GM21825 (cell line): ENCODE data around the gene HOXA10.

Source experiments
- ATAC-seq: cut with Tn5 transposase; IDR thresholded peaks from one replicate; pipeline ENCODE4 v1.9.1; 2021; ENCODE audit warnings: mild to moderate bottlenecking, moderate library complexity; ENCODE audit not compliant: unreplicated experiment

Gene HOXA10

DNA sequence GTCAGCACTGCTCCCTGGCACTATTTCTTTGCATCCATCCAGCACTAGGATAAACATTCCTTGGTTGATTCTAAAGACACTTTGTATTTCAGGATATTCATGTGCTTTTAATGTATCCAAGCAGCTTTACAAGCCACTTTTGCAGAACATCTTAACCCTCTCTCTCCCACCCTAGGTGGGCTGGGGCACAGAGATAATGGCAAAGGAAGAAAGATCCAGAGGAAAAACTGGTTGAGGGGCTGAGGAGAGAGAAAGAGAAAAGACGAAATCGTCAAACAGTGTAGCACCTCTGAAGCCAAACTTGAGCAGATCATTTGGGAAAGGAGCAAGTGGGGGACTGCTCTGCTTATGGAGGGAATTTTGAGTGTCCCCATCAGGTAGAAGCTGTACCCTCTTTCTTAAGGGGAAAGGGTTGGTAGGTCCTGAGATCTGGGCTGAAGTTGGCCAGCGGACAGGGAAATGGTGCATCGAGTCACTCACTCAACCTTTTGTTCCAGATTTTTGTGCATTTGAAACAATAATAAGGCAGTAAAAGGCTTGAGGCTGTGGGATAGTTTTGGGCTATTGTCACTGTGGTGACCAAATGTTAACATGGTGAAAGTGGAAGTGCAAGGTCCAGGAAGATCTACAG is 30.0 kb upstream of the HOXA10 start:
- ATAC-seq: no peak

DNA sequence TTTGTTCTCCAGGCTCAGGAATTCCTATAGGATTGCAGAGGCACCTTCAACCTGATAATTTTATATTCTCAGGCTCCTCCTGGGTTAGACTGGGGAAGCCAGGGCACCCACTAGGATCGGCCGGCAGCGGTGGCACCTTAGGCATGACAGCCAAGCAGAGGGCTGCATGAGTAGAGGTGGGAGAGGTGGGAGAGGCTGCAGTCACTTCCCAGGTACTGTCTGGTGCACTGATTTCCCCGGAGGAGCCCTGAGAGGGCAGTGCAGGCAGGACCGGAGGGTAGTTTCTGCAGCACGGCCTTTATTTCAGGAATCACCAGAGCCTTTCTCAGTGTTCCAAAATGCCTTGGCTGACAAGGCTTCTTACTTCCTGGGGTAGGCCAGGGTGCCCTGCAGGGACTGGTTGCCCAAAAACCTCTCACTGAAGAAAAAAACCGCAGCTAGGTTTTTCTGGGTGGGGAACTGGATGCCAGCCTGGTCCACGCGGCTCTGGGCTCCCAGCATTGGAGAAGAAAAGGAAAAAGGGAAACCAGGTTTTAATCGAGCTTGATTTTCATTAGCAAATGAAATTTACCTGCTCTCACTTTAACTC is 29.3 kb upstream of the HOXA10 start:
- ATAC-seq: no peak

DNA sequence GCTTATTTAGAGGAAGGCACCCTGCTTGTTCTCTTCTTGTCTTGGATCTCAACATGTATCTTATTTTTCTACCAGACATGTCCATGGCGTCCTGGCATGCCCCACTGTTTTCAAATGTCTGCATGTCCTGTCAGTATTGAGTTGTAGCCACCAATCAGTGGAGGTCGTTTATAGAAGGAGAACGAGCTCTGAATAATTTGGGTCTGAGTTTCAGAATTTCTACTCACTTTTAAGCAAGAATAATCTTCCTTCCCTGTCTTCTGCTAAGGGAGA is 28.7 kb upstream of the HOXA10 start:
- ATAC-seq: no peak

DNA sequence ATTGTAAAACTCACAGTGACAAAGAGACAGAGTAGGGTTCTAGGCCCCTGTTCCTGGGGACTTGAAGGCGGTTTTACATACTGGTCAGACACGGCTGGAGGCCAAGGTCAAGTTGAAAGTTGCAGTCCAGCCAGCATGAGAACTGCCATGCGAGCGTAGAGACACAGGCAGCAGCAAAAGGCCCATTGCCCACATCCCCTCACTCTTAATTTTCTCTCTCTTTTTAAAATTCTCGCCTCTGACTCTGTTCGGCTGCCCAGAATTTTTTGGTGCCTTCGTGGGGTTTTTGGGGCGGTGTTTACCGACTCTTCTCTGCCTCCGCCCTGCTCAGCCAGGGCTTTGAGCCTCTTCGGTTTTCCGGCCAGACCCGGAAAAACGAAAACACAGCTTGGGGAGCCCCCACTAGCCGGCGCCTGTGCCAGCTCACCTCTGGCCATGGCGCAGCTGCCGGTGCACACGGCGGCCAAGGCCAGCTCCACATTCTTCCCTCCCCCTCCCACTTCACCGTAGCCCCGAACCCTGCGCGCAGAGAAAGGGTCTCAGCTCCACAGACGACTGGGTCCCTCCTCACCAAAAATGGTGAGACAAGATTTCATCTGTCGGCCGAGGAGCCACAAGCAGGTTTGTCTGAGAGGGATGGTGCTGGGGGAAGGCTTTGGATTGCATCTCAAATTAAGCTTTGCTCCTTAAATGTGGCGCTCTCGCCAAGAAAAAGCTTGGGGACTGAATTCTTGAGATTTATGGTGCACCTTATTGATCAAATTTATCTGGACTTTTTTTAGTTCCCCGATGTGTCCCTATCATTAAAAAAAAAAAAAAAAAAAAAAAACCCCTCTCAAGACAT is 28.1 kb upstream of the HOXA10 start:
- ATAC-seq: no peak

DNA sequence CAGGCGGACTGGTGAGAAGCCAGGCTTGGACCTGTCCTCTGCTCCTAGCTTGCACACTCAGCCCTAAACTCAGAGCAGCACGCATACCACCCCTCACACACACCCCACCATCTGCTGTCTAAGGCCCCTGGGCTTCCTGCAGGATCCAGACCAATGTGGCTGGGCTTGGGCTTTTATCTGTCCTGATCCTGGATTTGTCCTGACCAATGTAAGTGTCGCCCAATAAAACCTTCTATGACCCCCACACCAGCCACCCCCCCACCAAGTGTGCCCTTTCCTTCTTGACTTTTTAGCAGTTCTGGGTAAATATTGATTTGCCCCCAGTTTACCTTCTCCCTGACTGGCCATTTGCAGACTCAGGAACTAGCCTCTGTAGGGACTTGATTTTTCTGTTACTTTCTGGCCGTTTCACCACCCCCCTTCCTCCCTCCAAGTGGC is 27.5 kb upstream of the HOXA10 start:
- no peak for ATAC-seq

DNA sequence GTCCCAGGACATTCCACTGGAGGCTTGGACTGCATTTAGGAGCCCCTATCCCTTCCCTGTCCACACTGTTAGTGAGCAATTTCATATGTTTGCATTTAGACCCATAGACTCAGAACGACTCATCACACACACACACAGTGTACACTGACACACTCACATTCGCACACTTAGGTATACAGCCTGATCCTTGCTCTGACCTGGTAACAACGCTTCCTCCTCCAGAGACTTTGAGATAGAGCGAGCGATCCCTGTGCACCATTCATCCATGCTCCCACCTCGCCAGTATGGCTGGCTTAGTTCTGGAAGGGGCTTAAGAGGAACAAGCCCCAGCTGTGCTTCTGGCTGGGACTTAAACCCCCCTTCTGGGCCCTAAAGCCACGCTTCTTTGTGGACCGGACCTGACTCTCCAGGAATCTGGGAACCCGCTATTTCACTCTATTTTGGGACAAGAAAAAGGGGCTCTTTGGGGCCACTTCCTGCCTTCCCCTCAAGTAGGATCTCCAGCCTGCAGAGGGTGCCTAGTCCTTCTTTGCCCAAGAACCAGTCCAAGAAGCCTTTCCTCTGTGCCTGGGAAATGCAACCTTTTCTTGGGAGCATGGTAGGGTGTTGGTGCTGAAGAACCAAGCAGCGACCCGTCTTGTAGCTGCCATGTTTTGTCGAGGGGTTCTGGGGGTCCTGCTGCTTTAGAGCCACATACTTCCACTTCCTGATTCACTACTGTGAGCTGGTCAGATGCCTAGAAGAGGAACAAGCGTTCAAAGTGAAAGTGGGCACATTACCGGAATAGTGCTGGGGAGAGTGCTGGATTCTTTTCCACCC is 26.9 kb upstream of the HOXA10 start:
- ATAC-seq: no peak

DNA sequence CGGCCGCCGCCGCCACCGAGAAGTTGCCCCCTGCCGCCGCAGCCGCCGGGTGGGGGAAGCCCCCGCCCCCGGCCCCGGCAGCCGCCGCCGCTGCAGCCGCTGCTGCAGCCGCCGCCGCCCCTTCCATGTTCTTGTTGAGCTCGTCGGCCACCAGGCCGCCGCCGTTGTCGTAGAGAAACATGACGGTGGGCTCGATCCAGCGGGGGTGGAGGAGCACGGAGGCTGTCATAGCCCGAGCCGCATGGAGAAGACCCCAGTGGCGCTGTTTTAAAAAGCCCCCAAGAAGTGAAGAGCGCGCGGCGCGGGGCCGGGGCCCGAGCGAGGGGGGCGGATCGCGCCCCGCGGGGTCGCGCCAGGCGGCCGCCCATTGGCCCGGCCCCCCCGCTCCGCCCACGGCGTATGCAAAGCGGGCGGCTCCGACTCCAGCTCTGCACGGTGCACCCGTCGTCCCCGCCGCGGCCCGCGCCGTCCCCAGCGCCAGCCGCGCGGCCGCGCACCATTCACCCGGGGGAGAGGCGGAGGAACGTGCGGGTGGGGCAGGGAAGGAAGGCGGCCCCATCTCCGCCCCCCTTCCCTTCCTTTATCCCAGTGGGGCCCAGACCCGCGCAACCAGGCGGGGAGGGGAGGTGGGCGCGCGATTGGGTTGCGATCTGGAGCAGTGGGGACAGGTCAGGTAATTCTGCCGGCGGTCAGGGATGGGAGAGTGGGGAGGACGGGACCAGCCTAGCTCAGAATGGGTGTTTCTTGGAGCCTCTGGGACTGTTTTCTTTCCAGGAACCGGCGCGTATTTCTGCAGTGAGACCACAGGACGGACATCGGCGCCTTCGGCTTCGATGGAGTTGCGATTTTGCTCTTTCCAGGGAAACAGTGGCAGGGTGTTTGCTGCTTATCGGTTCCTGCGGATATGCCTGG is 26.0 kb upstream of the HOXA10 start, which contains the start of gene HOXA13:
TSS of gene HOXA13 (minus strand) at position 243 of the 912 bp plus-strand sequence. CDS start at position 229, 14 bp downstream.
- ATAC-seq: no peak

DNA sequence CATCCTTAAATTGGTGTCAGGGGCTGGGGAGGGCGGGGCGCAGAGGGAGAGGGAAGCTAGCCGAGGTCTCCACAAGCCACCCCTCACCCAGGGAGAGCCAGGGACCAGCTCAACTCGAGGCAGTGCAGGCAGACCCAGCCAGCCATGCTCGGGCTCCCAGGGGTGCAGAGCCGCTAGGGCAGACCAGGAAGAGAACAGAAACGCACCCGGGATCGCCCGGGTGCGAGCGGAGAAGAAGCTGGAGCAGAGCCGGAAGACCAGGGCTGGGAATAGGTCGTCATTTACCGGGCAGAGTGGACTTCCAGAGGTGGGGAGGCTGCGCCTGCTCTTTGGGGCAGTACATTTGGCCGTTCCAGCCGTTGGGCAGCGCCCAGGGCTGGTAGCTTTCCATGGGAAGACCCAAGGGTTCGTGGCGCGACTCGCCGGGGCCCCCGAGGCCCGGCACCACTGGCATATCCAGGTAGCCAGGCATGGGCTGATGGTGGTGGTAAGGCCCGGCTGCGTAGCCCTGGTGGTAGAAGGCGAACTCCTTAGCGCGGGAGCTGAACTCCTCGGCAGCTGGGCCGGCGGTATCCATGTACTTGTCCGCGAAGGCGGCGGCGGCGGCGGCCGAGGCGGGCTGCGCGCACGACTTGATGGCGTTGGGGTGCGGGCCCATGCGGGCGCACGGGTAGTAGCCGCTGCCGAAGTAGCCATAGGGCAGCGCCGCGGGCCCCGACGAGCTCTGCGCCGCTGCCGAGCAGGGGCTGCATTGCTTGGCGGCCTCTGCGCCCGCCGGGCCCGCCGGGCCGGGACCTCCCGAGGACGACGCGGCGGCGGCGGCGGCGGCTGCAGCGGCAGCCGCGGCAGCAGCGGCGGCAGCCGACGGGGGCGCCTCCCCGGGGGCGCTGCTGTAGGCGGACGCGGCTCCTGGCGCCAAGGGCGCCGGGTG is 25.0 kb upstream of the HOXA10 start:
- no peak for ATAC-seq

DNA sequence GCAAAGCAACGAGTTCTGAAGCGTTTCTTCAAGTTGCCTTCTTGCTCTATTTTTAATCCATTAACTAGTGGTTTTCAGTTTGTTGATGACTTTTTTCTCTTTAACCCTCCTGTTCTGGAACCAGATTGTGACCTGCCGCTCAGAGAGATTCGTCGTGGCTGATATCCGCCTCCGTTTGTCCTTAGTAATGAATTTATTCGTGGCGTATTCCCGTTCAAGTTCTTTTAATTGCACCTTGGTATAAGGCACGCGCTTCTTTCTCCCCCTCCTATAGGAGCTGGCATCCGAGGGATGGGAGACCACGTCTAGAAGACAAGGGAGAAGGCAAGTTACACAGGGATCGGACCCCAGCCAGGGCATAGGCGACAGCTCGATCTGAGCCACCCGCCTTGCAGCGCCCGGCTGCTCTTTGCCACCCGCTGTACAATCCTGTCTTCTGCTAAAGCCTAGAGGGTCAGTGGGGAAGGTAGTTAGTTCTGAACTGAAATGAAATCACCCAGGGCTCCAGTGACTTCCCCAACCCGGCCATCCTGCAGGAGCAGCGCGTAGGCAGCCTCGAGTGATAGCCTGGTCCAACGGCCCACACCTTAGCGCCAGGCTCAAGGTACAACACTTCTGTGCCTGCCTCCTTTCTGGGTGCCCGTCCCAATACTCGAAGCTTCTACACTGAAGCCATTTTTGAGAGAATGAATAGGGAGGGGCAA is 24.2 kb upstream of the HOXA10 start:
- ATAC-seq: no peak

DNA sequence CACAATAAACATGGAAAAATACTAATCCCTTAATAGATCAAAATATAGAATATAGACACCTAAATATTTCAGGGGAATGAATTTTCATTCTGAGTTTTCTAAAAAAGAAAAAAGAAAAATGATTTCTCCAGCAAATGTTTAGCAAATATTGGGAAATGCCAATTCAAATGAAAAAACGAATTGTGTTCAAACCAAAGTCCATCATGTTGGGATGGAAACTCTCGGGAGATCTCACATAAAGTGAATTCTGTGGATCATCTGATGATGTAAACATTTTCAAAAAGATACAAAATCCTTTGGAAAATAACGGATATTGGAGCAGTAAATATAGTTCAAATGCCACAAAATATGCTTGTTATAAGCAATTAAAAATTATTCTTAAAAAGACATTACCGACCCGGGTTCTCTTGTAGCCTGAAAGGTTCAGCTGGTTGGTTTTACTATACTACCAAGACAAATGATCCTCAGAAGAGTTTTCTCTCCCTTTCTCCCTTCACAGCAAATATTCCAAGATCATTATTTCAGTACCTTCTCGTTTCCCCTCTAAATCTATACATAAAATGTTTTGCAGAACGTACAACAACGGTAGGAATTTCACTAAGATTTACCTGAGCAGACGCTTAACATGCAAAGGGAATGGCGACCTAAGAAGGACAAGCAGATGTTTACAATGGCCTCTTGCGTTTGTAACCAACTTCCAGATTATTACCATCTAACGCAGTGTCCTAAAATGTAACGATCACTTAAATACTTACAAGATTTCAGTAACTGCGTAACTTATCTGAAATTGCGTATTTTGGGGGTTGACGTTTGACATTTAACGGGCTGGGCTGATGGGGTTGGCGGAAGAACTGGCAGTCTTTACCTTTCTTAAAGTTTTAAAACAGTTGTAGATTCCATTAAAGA is 23.3 kb upstream of the HOXA10 start:
- ATAC-seq: no peak

DNA sequence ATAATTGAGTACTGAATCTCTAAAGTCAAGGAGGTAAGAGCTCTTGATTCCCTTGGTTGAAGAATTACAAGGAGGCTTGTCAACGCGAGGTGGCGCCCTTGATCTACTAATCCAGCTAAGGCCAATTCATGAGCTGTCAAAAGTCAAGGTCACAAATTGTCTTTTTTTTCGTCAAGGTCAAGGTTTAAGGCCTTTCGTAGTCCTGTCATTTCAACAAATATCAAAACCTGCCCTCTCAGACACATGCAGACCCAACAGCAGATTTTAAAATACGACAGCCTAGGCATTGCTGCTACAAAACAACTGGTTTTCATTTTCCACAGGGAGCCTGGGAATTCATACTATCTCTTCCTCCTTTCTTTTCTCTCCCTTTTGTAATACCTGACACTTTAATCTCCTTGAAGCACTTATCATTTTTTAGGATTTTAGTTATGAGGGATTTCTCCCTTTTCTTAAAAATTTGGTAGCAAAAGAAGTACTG is 22.2 kb upstream of the HOXA10 start:
- ATAC-seq: no peak

DNA sequence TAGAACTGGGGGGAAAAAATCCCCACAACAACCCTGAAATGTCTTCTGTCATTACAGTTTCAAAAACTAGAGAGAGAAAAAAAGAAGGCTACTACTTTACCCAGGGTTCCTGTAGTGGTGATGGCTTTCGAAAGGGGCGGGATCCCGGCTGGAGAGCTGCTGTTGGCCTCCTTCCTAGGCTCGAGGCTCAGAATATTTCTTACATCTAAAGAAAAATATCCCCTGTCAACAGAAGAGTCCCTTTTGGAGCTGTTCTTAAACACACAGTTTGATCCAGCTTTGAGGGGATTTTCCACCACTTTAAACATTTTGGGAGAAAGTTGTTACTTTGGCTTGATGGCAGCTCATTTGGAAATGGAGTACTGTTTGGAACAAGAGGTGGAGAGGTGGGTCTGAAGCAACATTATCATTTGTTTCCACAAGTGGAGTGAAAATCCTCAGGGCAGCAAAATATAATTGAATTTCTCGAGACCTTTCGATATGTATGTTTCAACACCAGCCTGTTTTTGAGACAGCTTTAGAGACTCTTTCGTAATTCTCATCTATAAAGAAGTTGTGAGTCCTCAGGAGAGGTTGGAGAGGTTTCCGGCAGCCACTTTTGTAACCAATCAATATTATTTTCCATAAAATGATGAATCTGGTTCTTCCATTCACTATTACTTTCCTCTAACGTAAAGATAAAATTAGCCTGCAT is 20.7 kb upstream of the HOXA10 start:
- ATAC-seq: no peak

DNA sequence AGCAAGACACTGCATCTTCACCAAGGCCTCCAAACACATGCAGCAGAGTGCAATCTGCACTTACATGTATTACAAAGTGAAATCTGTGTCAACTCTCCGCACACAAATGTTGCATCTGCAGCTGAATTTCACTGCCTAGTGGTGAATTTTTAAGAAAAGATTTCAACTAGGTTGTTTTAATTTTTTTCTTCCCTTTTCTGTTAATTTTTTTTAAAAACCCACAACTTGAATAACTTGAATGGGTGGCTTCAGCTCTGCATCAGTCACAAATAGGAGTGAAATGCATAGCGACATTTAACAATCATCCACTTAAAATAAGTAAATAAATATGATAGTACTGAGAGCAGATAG is 19.9 kb upstream of the HOXA10 start:
- no peak for ATAC-seq

DNA sequence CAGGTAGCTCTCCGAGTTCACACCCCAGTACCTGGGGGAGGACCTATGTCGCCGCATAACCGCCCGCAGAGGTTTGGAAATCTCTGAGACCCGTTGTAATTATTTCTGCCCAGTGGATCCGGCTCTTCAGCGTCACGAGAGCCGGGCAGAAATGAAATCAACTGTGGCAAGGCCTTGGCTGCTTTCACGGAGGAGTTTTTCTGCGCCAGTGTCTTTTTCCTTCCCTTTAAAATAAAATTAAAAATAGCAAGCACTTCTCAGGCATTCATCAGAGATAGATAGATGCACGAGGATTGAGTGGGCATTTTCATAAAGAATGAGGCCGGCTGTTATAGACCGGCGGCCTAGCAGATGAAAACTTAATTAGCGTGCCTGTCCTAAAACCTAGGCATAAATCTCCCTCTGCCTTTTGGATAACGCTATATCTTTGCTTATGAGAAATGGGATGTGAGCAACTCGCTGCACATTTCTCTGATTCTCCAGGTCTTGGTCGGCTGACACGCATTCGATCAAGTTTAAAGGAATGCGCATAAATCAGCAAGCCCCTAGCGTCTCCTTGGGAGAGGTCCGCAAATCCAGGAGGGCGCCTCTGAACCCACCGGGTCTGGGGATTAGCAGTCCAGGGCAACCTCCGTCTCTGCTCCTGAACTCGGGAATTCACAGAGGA is 19.3 kb upstream of the HOXA10 start:
- no peak for ATAC-seq

DNA sequence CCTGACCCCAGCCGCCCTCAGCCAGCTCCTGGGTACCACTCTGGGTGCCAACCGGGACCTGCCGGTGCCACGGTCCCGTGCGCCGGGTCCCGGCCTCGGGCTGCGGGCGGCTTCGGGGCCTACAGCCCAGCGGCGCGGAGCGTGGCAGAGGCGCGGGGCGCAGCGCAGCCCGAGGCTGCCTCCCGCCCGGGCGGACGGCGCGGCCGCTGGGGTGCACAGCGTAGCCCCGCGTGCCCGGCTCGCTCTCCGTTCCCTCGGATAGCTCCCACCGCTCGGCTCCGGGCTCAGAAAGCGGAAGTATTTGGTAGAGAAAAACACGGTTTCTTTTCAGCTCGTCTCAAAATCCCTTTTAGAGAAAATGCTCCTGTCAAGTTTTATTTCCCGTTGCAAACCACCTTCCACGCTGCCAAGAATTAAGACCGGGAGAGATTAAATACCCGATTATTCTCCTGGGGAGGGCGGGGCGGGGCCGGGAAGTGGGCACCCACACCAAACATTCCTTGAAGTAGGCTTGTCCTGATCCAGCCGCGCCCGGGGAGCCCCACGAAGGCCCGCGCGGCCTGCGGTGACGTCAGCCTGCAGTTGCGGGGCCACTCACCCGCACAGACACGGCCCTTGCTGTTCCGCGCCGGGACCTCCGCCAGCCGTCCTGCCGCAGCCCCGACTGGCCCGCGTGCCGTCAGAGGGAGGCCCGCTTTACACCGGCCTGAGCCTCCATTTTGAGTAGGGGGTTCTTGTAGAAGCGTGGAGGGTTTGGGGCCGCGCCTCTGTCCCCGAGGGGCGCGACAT is 18.6 kb upstream of the HOXA10 start:
- ATAC-seq: no peak
